Lower leg skin (tissue), 3 donors: Measurements from ENCODE around the gene SUCLG1.

Source experiments
- CTCF ChIP-seq, 3 donors: fragments of 450-650 bp; IDR thresholded peaks; one replicate each; pipeline ENCODE4 v1.5.1; 2016; ENCODE audit warnings: antibody characterized with exemption in 3 of 3, mild to moderate bottlenecking in 3 of 3, moderate library complexity in 2 of 3
- POLR2A ChIP-seq, 2 donors: fragments of 450-650 bp; IDR thresholded peaks; one replicate each; pipeline ENCODE4 v1.6.1; 2016 to 2017; ENCODE audit warnings: antibody characterized with exemption in 2 of 2, mild to moderate bottlenecking in 1 of 2, moderate library complexity in 1 of 2

- no peak for TF ChIP-seq CTCF (IDR thresholded peaks at IDR 0.05)
- no peak for TF ChIP-seq POLR2A (IDR thresholded peaks at IDR 0.05)
Observed at GRCh38 chr2:84429328-84429727, 29.8 kb downstream of the SUCLG1 start.
